GM23248 (cell line): ENCODE results near the gene TLE1.

ENCODE experiments used
- EZH2 ChIP-seq: fragments of 200-600 bp; sonication (generic); IDR thresholded peaks from 2 replicates; pipeline ENCODE4 v1.6.1; 2018; ENCODE audit warnings: antibody characterized with exemption, mild to moderate bottlenecking; ENCODE audit not compliant: insufficient read depth, poor library complexity, severe bottlenecking
- EZH2phosphoT487 ChIP-seq: fragments of 200-600 bp; sonication (generic); IDR thresholded peaks from 2 replicates; pipeline ENCODE4 v1.6.1; 2018; ENCODE audit warnings: antibody characterized with exemption, moderate library complexity, mild to moderate bottlenecking, low read depth; ENCODE audit not compliant: insufficient read depth

- TF ChIP-seq EZH2 (no peak), EZH2phosphoT487 (no peak)
Measured at GRCh38 chr9:81575956-81576355, 113.4 kb downstream of the TLE1 start.
